ENCODE measurements around the gene OCEL1.

The OCEL1 gene

DNA sequence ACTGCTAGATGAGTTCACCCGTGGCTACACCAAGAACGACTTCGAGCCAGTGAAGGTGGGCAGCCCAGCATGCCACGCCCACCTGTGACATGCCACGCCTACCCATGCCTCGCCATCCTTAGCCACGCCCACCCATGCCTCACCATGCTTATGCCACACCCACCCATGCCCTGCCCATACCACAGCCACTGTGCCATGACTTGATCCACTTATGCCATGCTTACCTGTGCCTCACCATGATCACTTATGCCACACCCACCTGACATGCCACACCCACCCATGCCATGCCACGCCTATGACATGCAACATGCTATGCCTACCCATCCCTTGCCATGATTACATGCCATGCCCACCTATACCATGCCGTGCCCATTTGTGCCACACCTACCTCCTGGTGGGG is 23.8 kb upstream of the OCEL1 start:
- TF ChIP-seq, protein P1, sequence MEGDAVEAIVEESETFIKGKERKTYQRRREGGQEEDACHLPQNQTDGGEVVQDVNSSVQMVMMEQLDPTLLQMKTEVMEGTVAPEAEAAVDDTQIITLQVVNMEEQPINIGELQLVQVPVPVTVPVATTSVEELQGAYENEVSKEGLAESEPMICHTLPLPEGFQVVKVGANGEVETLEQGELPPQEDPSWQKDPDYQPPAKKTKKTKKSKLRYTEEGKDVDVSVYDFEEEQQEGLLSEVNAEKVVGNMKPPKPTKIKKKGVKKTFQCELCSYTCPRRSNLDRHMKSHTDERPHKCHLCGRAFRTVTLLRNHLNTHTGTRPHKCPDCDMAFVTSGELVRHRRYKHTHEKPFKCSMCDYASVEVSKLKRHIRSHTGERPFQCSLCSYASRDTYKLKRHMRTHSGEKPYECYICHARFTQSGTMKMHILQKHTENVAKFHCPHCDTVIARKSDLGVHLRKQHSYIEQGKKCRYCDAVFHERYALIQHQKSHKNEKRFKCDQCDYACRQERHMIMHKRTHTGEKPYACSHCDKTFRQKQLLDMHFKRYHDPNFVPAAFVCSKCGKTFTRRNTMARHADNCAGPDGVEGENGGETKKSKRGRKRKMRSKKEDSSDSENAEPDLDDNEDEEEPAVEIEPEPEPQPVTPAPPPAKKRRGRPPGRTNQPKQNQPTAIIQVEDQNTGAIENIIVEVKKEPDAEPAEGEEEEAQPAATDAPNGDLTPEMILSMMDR (IDR thresholded peaks at IDR 0.05; ENCODE audit: extremely low read depth, missing control alignments) = no peak
- DNase-seq (ENCODE audit: low spot score) = no peak

DNA sequence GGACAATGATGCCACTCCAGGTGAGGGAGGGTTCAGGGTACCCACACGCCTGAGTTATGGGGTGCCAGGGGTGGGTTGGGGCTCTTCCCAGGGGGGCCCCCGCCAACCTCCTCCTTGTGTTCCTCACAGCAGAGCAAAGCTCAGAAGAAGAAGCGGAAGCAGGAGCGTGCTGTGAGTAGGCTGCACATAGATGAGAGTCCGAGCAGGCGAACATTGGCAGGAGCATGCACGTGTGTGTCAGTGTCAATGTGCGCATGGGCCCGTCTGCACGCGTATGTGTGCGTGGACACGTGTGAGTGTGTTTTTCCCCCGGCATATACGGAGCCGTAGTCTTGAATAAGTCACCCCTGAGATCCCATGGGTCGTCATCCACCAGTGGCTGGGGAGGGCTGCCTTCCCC is 23.3 kb upstream of the OCEL1 start:
- TF ChIP-seq, protein P1 (IDR thresholded peaks at IDR 0.05; ENCODE audit: extremely low read depth, missing control alignments) = no peak
- DNase-seq (ENCODE audit: low spot score) = no peak

DNA sequence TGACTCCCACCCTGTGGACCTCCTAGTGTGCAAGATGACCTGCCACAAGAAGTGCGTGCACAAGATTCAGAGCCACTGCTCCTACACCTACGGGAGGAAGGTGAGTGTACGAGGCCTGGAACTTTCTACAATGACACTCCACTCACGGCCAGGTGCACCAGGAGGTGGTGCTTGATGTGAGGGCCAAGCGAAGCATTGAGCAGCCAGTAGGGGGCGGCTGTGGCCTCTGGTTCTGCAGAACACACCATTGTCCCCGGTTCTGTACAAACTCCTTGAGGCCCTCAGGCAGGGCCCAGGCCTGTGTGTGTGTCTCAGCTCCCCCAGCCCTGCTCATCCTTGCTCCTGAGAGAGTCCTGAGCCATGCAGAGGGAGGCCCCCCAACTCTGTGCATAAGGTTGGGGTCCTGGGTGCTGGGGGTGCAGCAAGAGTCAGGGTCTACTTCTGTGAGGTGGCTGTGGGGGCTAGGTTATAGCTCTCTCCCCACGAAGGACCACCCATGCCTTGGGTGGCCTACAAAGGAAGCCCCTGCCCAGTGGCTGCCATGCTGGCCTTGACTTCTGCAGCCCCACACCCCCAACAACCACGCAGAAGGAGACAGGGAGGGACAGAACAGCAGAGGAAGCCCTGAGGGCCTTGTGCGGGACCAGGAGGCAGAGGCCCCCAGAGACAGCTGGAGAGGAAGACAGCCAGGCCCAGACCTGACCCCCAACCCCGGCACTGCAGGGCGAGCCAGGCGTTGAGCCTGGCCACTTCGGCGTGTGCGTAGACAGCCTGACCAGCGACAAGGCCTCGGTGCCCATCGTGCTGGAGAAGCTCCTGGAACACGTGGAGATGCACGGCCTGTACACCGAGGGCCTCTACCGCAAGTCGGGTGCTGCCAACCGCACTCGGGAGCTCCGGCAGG is 20.5 kb upstream of the OCEL1 start:
- TF ChIP-seq, protein P1 (IDR thresholded peaks at IDR 0.05; ENCODE audit: extremely low read depth, missing control alignments) = peak; percentile 53
- no peak for DNase-seq (ENCODE audit: low spot score)

DNA sequence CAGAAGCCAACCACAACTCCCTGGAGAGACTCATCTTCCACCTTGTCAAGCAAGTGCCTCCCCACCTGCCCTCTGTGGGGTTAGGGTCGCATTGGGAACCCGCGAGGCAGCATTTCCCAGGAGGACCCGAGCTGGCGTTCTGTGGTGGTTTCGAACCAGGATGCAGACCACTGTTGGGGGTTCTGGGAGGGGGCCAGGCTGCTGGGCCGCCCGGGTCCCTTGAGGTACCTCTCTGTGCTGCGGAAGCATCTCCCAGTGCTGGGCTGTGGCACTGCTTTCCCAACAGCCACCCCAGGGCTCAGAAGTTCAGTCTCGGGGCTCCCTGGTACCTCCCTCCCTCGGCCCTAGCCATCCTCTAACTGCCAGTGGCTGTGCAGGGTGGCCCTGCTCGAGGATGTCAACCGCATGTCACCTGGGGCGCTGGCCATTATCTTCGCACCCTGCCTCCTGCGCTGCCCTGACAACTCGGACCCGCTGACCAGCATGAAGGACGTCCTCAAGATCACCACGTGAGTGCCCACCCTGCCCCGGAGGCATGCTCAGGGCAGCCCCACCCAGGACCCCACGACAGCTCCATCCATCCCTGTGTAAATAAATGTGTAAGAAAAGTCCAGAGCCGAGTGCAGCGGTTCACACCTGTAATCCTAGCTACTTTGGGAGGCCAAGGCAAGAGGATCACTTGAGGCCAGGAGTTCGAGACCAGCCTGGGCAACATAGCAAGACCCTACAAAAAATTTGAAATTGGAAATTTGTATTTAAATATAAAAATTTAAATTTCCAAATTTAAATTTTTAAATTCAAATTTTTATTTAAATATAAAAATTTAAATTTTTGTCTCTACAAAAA is 19.1 kb upstream of the OCEL1 start:
- TF ChIP-seq, protein P1 (IDR thresholded peaks at IDR 0.05; ENCODE audit: extremely low read depth, missing control alignments) = no peak
- no peak for DNase-seq (ENCODE audit: low spot score)

DNA sequence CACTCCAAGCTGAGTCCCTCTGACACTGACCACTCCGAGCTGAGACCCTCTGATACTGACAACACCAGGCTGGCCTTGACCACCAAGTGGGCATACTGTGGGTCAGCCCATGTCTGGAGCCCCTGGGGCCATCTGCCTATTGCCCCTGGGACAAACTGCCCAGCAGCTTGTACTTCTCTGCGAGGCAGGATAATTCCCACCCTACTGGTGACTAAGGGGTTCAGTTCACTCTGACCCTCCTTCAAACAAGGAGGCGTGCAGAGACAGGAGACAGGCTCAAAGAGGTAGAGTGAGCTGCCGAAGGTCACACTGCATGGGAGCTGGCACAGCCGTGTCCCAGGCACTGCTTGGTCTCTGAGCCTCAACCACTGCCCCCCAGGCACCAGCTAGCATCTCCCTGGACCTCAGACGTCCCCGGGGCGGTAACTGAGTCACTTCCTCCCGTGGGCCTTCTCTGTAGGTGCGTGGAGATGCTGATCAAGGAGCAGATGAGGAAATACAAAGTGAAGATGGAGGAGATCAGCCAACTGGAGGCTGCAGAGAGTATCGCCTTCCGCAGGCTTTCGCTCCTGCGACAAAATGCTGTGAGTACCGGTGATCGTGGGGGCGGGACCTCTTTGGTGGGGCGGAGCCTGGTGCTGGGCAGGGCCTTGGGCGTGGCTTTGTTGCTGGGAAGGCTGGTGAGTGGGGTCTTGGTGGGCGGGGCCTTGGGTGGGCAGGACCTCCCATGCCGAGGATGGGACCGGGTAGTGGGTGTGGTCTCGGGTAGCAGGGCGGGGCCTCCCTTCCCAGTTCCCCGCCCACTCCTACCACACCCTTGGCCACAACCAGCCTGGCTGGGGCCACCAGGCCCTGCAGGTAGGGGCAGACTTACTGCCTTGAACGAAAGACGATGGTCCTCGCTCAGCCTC is 16.6 kb upstream of the OCEL1 start:
- TF ChIP-seq, protein P1 (IDR thresholded peaks at IDR 0.05; ENCODE audit: extremely low read depth, missing control alignments) = no peak
- peak; percentile 79 for DNase-seq (ENCODE audit: low spot score)

DNA sequence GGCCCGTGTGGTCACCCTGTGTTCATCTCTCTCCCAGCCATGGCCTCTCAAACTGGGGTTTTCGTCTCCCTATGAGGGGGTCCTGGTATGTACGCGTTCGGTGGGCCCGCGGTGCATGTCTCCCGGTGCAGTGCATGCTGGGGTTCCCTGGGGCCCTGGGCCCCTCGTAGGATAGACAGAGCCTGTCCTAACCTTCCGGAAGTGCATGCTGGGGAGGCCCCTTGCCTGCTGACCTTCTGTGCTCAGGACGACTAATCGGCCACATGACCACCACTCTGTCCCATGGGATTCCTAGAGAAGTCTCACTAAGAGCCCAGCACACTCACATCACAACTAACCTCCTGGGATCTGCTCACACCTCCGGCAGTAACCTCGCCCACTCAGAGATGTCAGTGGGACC is 15.7 kb upstream of the OCEL1 start:
- DNase-seq (ENCODE audit: low spot score) = no peak
- TF ChIP-seq, protein P1 (IDR thresholded peaks at IDR 0.05; ENCODE audit: extremely low read depth, missing control alignments) = no peak

All from GM20000 (cell line).